Stimulated activated CD8-positive, alpha-beta memory T cell treated with anti-CD3 and anti-CD28 coated beads, Interleukin-2, amount 100 ng/mL, for 1 hour (primary cell): ENCODE results near the gene COLEC11.
"Not testable (repeated sequence)": the region's sequence is repeated elsewhere in the genome, so short reads cannot be mapped to it uniquely, and the experiment has no call there.

ENCODE experiments used
- DNase-seq, 2 donors: peaks; one replicate each; pipeline ENCODE4 v3.0.0-alpha.2; 2020; ENCODE audit warnings: low read depth in 2 of 2

COLEC11 gene

DNA sequence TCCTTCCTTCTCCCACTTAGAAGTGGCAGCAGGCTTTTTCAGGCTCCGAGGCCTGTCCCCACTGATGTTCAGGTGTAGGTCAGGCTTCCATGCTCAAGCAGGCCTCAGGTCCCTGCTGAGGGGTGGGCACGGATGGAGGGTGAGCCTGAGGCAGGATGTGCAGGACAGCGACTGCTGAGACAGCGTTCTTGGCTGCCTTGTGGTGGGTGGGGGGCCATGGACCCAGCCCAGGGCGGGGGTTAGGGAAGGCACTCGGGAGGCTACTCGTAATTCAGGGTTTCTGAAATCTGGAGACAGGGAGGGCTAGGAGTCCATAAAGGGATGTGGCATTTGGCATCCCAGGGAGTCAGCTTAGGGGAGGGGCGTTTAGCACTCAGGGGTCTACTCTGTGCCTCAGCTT is 30.3 kb downstream of the COLEC11 start:
- no peak for DNase-seq

DNA sequence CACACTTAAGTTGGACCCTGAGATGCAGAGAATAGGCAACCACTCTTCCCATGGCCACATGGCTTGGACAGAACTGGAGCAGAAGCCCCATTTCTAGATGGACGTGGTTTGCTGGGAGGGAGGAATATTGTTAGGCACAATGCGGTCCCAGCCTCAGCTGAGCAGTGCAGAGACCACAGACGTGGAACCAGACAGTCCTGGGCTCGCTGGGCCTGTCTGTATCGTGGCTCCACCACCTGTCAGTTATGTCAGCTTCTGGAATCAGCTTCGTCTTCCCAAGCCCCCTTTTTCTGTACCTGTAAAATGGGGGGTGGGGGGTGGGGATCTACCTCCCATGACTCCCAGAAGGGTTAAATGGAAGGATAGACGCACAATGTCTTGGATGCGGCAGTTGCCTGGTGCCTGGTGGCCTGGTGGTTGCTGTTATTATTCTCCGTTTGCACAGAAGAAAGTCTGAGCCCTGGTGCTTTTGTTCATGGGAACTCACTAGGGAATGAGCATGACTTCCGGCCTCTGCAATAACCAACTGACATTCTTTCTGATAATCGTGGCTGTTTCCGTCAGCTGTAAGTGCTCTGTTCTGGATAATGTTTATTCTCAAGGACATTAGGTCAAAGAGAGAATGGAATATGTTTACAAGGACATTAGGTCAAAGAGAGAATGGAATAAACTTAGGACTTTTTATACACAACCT is 31.4 kb downstream of the COLEC11 start:
- DNase-seq = no peak

DNA sequence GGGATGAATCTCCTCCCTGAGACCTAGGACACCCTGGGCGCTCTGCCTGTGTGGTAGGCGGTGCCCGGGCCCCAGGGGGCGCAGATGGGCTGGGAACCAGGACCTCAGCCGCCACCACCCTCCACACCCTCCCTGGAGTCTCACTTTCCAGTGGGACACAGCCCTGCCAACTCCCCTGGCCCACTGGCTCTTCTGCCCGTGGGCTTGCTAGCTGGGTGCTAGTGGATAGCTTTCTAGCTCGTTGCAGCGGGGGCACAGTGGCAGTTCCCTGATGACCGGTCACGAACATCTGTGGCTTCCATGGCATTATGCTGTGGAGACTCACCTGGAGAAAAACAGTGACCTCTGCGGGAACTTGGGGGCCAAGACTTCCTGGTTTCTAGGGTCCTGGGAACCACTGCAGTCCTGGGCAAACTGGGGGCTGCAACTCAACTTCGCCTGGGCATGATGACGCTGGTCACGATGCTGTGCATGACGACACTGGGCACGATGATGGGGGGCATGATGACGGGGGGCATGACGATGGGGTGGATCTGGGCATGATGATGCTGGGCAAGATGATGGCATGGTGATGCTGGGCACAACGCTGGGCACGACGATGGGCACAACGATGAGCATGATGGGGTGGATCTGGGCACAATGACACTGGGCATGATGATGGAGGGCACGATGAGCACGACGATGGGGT is 32.0 kb downstream of the COLEC11 start:
- no peak for DNase-seq

DNA sequence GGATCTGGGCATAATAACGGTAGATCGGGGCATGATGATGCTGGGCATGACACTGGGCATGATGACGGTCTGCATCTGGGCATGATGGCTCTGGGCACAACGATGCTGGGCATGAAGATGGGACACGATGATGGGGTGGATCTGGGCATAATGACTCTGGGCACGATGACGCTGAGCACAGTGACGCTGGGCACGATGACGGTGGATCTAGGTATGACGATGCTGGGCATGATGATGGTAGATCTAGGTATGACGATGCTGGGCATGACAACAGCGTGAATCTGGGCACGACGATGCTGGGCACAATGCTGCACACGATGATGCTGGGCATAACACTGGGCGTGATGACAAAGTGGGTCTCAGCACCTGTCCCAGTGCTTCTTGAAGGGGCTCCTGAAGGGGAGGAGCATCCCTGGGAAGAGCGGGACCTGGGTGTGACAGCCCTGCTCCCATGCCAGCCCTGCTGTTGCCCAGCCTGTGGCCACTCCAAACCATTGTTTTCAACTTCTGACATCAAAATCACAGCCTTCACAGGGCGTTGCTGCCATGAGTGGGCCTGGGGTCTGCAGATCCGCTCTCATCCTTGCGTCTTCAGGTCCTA is 32.7 kb downstream of the COLEC11 start:
- DNase-seq = no peak

DNA sequence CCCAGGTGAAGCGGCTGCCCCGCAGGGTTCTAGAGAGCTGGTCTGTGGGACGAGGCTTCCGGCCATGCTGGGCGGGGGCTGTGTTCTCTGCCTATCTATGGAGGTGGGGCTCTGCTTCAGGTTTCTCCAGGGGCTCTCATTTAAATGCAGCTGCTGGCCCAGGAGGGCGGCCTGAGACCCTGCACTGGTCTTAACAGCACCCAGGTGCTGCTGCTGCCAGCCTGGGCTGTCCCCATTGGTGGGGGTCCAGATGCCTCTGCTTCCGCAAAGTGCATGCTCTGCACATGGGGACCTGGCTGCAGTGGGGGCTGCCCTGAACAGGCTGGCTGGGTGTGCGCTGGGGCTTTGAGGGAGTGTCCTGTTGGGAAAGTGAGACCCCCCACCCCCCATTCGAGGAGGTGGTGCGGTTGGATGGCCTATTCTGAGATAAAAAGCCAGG is 33.3 kb downstream of the COLEC11 start:
- no peak for DNase-seq

DNA sequence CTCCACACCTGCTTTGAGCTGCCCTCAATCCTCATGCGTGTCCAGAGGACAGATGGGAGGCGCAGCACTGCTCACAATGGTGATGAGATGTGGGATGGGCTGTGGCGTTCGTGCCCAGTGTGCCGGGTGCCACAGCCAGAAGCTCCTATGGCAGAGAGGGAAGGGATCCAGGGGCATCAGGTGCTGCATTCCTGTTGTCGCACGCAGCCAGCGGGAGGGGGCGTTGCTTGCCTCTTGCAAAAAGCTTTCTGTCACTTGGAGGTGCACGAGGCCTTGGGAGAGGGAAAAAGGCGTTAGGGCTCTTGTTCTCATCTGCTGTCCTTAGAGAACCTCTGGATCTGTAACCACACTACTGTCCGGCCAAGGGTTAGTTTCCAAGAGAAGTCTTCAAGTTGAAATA is 33.9 kb downstream of the COLEC11 start:
- DNase-seq = no peak

DNA sequence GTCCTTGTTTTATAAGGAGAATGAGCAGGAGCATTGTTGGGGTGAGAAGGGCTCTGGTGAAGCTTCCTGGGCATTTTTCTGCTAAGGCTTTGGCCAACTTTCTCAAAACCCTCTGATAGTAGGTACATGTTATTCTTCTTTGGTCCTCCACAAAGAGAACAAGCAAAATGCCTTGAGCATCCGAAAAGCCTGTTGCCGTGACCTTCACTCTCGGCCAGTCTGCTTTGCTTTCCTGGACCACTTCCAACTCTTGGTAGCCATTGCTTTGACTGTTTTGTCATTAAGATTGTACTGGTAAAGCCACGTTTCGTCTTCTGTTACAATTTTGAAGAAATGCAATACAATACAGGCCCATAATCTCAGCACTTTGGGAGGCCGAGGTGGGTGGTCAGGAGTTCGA is 35.7 kb downstream of the COLEC11 start:
- no peak for DNase-seq

DNA sequence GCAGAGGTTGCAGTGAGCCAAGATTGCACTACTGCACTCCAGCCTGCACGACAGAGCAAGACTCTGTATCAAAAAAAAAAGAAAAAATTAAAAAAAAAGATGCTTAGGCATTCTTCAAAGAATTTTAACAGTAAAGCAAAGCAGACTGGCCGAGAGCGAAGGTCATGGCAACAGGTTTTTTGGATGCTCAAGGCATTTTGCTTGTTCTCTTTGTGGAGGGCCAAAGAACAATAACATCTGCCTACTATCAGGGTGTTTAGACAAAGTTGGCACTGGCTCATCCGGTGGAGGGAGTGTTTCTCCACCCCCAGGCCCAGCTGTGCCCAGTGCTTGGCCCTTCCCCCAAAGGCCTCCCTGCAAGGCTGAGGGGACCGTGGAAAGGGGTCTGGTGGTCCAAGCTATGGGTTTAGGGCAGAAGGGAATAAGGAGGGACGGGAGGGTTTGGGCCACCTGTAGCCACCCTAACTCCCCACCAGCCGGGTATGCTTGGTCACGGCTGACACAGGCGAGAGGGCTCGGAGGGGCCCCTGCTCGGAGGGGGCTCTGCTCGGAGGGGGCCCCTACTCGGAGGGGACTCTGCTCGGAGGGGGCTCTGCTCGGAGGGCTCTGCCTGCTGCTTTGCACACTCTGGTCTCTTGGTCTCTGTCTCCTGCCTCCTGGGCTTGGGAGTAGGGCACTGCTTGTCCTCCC is 36.4 kb downstream of the COLEC11 start:
- DNase-seq = no peak

DNA sequence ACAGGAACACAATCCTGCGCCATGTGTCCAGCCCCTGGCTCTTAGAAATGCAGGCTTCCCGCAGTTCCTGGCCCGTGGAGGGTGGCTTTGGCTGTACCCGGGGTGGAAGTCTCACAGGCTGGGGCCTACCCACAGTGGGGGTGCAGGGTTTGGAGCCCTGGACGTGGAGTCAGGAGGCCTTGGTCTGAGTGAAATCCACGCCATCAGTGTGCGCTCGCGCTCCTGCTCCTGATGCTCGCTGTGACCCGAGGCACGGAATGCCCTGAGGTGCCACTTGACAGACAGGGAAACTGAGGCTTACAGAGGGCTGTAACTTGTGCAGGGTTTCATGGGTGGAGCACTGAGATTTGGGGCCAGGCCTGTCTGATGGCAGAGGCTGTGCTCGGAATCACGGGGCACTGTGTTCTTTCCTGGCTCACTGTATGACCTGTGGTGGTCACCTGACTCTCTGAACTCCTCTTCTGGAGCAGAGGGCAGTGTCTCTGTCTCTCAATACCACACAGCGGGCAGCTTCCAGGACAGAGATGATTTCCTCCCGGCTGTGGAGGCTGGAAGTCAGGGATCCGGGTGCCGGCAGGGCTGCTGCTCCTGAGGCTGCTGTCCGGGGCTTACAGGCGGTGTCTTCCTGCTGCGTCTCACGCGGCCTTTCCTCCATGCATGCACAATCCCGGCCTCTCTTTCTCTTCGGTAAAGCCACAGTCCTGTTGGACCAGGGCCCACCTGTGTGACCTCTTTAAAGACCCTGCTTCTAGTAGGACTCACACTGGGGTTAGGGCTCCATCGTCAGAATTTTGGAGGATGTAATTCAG is 37.1 kb downstream of the COLEC11 start:
- DNase-seq = no peak

DNA sequence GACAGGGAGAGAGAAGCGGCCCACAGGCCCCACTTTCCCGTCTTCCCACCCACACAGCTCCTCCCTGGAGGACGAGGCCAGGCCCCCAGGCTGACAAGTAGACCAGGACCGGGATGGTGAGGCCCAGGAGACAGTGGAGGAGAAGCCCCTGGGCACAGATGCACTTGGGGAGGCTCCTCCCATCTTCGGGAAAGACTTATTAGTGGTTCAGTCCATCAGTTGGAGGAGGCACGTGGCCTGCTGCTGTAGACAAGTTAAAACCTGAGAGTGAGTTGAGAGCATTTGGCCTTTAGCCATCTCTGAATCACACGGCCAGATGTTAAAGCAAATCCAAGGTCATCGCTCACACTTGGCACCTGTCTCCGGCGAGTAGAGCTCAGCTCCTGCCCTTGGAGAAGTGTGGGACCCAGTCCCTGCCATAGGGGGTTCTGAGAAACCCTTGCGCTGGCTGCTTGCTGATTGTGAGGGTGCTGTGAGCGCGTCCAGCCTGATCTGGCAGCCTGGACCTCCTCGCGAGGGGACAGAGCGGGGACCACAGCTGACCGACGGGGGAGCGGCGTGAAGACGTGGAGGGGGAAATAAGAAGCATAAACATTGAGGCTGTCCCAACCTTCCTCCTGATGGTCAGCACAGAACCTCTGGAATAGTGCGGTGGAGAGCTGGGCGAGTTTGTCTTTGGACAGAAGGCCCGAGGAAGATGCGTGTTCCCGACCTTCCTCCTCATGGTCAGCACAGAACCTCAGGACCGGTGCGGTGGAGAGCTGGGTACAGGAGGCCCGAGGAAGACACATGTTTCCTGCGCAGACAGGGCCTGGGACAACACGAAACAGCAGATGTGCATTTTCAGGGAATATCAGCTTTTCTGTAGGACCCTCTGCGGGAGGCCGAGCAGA is 38.4 kb downstream of the COLEC11 start:
- DNase-seq = no peak

DNA sequence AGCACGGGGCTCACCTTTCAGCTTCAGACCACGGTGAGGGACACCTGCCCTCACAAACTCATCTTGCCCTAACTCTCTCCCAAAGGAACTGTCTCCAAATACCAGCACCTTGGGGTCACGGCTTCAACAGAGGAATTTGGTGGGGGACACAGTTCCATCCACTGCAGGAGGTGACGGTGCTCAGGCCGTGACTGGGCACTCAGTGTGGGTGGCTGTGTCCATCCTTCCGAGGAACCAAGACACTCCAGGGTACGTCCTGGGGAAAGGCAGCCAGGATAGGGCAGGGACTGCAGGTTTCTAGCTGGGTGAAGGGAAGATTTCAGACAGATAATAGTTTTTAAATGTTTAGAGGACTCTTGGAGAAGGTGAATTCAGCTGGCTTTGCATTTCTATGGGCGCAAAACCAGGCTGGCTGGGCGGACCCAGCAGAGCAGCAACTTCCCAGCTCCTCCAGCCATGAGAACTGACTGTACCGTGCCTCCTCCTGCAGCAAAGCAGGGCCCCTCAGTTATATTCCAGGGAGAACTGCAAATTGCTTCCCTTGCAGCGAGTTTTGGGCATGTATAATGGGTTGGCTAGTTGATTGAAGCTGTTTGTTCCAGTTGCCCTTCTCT is 39.2 kb downstream of the COLEC11 start:
- DNase-seq = no peak

DNA sequence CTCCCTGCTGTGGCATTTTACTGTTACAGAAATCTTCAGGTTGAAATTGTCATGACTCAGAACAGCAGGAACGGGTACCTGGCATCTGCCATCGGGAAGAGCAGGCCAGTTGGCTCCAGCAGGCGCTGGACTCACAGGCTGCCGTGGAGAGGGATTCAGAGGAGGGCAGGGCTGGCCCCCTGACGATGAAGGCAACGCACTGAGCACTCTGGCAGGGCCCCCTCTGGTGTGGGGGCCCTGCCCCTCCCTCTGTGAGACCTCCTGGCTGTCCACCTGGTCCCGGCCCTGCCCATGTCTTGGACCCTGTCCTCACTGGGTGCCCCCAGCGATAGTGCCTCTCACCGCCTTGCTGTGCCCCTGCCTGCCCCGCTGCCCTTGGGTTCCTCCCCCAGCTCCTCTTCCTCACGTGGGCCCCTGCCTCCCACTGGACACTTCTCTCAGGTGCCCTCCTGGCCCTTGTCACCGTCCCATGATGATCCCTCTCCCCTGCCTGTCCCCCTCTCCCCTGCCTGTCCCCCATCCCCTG is 39.7 kb downstream of the COLEC11 start:
- DNase-seq = no peak

DNA sequence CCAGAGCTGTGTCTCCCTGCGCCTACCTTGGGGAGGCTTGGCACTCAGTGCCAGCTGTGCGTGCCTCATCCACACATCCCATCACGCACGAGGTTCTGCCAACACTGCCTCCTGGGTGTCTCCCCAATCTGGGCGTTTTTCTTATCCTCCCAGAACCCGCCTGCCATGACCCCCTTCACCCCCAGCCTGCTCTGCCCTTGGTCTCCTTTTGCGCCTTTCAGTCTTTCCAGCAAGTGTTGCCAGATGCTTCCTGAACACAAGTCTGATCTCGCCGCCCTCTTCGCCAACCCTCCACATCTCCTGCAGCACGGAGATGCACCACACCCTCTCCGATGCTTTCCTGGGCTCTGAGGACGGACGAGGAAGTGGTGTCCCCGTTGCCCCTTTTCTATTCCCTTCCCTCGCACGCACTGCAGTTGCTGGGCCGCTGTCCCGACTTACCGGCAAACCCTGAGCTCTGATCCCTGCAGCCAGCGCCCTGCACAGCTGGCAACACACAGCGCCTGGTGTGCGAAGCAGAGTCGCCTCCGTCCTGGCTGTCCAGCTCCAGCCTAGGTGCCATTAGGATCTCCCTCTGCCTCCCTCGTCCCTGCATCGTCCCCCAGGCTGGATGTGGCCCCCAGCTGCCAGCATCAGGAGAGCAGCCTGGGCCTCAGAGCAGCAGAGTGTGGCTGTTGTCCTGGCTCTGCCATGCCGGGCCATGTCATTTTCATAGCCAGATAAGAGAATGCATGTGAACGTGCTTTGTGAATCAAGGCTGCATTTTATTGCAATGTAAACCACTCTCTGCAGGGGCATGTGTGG is 40.5 kb downstream of the COLEC11 start:
- DNase-seq = no peak

DNA sequence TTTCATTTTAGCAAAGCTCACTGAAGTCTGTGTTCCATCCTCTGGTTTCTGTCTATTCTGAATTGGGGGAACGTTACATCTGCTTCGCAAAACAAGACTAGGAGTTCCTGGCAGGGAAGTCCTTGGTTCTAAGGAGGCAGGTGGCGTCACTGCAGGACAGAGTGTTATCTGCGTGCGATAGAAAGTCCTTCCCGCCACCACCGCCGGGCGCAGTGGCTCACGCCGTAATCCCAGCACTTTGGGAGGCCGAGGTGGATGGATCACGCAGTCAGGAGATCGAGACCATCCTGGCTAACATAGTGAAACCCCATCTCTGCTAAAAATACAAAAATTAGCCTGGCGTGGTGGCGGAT is 41.0 kb downstream of the COLEC11 start:
- DNase-seq = not testable (repeated sequence)

DNA sequence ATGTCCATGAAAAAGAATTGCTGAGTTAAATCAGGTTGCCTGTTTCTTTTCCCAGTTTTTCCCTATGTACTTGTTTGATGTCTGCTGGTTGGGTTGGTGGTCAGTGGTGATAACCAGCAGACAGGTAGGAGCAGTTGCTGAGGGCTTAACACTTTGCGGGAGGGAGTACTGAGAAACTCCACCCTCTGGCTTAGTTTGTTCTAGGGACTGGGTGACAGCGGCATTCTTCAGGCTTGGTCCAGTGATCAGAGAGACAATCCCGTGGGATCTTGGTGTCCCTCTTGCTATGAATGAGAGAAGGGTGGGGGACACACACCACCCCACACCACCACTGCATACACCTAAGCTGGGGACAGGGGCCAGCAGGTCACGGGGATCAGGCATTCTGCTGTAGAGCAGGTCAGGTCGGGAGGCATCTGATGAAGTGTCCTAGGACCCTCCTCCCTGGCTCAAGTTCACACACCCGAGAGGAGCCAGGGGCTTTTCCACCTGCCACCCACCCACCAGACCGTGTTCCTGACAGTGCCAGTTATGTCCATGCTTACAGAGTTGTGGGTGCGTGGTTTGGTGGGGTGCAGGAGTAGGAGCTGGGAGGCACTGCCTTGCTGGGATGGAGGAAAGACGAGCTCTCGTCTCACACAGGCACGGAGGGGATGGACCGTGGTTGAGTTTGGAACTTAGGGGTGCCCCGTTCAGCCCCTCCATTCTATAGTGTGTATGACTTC is 41.8 kb downstream of the COLEC11 start:
- no peak for DNase-seq

DNA sequence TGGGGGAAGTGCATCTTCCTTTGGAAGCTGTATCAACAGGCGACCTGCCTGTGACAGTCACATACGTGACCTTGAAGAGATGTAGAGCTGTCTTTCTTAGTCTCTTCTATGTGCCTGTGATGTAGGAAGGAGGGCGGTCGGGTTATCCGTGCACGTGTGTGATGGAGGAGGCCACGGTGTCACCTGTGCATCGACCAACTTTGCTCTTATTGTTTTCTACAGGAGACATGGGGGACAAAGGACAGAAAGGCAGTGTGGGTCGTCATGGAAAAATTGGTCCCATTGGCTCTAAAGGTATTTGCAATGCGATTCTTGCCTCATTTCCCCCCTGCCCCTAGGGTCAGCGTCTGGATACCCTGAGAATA is 42.4 kb downstream of the COLEC11 start:
- DNase-seq = no peak

DNA sequence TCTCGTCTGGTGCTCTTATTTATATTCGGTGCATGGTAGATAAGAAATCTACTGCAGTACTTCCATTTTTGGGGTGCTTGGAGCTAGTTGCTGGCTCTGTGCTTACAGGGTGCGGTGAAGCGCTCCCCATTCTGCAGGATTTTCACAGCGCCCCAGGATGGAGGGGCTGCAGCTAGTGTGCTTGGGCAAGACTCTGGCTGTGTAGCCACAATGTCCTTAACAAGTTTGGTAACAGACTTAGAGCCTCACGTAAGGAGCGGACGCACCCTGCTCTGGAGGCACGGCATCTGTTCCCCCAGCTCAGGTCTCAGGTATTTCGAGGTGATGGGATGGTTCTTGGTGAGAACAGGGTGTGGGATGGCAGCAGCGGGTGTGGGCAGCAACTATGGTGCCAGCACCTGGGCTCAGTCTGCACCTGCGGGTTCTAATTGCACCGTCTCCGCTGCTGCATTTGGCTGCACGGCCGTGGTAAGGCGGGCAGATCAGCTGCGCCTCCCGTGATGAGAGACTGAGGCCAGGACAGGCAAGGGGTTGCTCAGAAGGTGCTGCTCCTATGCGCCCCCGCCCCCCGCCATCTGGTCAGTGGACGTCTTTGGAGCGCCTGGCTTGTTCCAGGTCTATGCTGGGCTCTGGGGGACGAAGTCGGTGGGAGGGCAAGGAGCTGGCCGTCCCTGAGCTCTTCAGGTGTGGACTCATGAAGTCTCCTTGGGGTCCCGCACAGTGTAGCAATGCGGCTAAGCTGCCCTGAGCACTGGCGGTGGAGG is 43.0 kb downstream of the COLEC11 start:
- no peak for DNase-seq

DNA sequence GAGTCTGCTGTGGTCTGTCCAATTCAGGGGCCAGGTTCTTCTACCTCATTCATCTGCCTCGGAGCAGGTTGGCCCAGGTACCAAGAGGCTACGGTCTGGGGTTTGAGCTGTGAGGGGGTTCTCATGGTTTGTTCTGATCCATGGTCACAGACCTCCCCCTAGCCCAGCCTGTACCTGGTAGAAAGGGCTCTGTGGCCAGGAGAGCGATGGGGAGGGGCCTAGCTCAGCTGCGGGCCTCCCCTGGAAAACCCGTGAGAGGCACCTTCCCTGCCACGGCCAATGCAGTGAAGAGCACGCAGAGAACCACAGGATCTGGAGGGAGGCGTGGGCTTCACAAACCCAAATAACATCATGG is 43.5 kb downstream of the COLEC11 start:
- no peak for DNase-seq
